DND-41 (cell line): ENCODE data around the gene SUN2.
A peak's percentile ranks its signal among the peaks of the same experiment; 100 is the strongest.

Source experiments
- ATAC-seq: fragments of 200-7000 bp; cut with Tn5 transposase; 3 replicates; pipeline ENCODE4 v1.9.1; 2021; ENCODE audit warnings: low read depth; ENCODE audit not compliant: insufficient read depth
- DNase-seq: peaks from one replicate; pipeline ENCODE4 v3.0.0-alpha.2; 2020
- H2AFZ ChIP-seq: 2 replicates; pipeline ENCODE4 v1.6.0; 2012; ENCODE audit warnings: low read depth, low read length
- H3K27ac ChIP-seq: 2 replicates; pipeline ENCODE4 v1.5.1; 2012; ENCODE audit warnings: low read length, inconsistent platforms
- H3K27me3 ChIP-seq: fragments of 200-600 bp; sonication (generic); 2 replicates; pipeline ENCODE4 v1.6.0; 2012; ENCODE audit warnings: low read length, mild to moderate bottlenecking, inconsistent platforms; ENCODE audit not compliant: insufficient read depth, poor library complexity
- H3K36me3 ChIP-seq: 2 replicates; pipeline ENCODE4 v1.5.1; 2012; ENCODE audit warnings: low read length, inconsistent platforms; ENCODE audit not compliant: insufficient read depth
- H3K4me1 ChIP-seq: 2 replicates; pipeline ENCODE4 v1.5.1; 2012; ENCODE audit warnings: mild to moderate bottlenecking, low read length; ENCODE audit not compliant: insufficient read depth
- H3K4me2 ChIP-seq: 2 replicates; pipeline ENCODE4 v1.6.0; 2012; ENCODE audit warnings: mild to moderate bottlenecking, moderate library complexity, low read length, inconsistent platforms; ENCODE audit not compliant: insufficient read depth
- H3K4me3 ChIP-seq, 2 experiments: fragments of 200-600 bp in 1 of 2; shearing (Covaris generic) in 1 of 2; 2 replicates each; pipeline ENCODE4 v1.5.1; 2012 to 2016; ENCODE audit warnings: inconsistent platforms in 2 of 2, low read length in 2 of 2, mild to moderate bottlenecking in 2 of 2, low read depth in 1 of 2, moderate library complexity in 1 of 2
- H3K79me2 ChIP-seq: 2 replicates; pipeline ENCODE4 v1.6.0; 2012; ENCODE audit warnings: low read length, inconsistent platforms; ENCODE audit not compliant: insufficient read depth
- H3K9ac ChIP-seq: 2 replicates; pipeline ENCODE4 v1.6.0; 2012; ENCODE audit warnings: low read depth, mild to moderate bottlenecking, inconsistent platforms, low read length, moderate library complexity
- H3K9me3 ChIP-seq: 2 replicates; pipeline ENCODE4 v1.5.1; 2012; ENCODE audit warnings: low read length, moderate library complexity, mild to moderate bottlenecking, inconsistent platforms; ENCODE audit not compliant: insufficient read depth, severe bottlenecking
- H4K20me1 ChIP-seq: 2 replicates; pipeline ENCODE4 v1.6.0; 2012; ENCODE audit warnings: low read length; ENCODE audit not compliant: insufficient read depth
- EZH2 ChIP-seq: IDR thresholded peaks from 3 replicates; pipeline ENCODE4 v1.6.1; 2012; ENCODE audit warnings: borderline replicate concordance, low read depth, mild to moderate bottlenecking, moderate library complexity, low read length, inconsistent platforms; ENCODE audit not compliant: severe bottlenecking
- TF ChIP-seq, protein P1 (sequence below): IDR thresholded peaks from 2 replicates; pipeline ENCODE4 v1.5.1; 2012; ENCODE audit warnings: borderline replicate concordance, low read length, moderate library complexity, mild to moderate bottlenecking; ENCODE audit not compliant: poor library complexity, severe bottlenecking; ENCODE audit errors: extremely low read depth

Gene SUN2

DNA sequence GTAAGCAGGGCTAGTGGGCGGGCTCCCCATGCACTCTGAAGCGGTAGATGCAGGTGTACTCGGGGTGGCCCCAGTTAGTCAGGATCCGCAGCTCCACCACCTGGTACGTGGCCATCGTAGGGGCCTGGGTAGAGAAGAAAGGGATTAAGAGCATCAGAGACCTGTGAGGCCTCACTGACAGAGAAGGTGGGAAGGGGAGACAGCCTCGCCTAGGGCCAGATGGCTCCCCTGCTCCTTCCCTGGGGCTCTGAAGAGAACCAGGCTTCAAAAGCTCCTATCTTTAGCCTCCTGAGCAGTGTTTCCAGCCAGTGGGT is 19.6 kb downstream of the SUN2 start:
- Histone ChIP-seq H3K27ac (no peak overlapping the region), H3K4me2 (no peak overlapping the region), H3K9me3 (no peaks in the 10 kb centered on the region), H3K9ac (no peak overlapping the region), H3K4me1 (no peaks in the 10 kb centered on the region), H3K4me3 (no peak overlapping the region), H3K79me2 (no peaks in the 10 kb centered on the region), H2AFZ (no peak overlapping the region), H3K36me3 (peaks cover 98% of the 10 kb centered on the region), H4K20me1 (peaks cover 55% of the 10 kb centered on the region), H3K27me3 (no peaks in the 10 kb centered on the region)
- TF ChIP-seq, protein P1, sequence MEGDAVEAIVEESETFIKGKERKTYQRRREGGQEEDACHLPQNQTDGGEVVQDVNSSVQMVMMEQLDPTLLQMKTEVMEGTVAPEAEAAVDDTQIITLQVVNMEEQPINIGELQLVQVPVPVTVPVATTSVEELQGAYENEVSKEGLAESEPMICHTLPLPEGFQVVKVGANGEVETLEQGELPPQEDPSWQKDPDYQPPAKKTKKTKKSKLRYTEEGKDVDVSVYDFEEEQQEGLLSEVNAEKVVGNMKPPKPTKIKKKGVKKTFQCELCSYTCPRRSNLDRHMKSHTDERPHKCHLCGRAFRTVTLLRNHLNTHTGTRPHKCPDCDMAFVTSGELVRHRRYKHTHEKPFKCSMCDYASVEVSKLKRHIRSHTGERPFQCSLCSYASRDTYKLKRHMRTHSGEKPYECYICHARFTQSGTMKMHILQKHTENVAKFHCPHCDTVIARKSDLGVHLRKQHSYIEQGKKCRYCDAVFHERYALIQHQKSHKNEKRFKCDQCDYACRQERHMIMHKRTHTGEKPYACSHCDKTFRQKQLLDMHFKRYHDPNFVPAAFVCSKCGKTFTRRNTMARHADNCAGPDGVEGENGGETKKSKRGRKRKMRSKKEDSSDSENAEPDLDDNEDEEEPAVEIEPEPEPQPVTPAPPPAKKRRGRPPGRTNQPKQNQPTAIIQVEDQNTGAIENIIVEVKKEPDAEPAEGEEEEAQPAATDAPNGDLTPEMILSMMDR: no peak
- TF ChIP-seq EZH2: no peak
- no peak for DNase-seq
- no peak for ATAC-seq

DNA sequence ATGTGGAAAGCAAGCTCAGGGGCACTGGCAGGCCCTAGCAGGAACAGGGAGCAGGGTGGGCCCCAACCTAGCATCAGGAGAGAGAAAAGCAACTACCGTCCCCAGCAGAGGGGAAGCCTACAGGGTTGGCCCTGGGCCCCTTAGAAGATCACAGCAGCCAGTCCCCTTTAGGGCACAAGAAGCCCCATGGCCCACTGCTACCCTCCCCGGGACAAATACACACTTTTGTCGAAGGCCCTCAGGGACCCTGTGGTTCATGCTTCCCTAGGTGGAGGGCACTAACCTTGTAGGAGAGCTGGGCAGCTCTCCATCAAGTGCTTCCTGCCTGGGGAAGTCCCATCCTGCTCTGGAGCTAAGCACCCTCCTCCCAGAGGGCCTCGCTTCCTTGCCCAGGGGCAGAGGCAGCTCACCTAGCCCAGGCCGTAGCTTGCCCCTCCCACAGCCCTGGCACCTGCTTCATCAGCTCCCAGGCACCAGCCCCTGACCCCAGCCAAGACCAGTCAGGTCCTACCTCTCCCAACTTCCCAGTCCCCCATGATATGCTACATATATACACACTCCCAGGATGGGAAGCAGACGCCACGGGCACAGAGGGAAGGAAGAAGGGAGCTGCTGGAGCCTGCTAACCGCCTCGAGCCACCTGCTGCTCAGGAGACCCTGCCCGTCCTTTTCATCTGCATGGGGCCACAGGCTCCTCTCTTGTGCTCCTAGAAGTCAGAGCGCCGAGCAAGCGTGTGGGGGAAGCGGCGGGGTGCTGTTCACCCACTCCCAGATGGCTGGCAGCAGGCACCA is 20.1 kb downstream of the SUN2 start:
- H3K79me2 ChIP-seq: no peaks in the 10 kb centered on the region
- no peak overlapping the region for H2AFZ ChIP-seq
- no peaks in the 10 kb centered on the region for H3K9me3 ChIP-seq
- H3K27me3 ChIP-seq: no peaks in the 10 kb centered on the region
- TF ChIP-seq, protein P1: no peak
- no peak for TF ChIP-seq EZH2
- H4K20me1 ChIP-seq: peaks cover 55% of the 10 kb centered on the region
- H3K9ac ChIP-seq: no peak overlapping the region
- ATAC-seq: 0 out of 3 replicates have a peak, but pooled peaks have one; percentile 2
- no peaks in the 10 kb centered on the region for H3K4me1 ChIP-seq
- no peak overlapping the region for H3K4me3 ChIP-seq
- no peak for DNase-seq
- no peak overlapping the region for H3K4me2 ChIP-seq
- no peak overlapping the region for H3K27ac ChIP-seq
- H3K36me3 ChIP-seq: peaks cover 98% of the 10 kb centered on the region

DNA sequence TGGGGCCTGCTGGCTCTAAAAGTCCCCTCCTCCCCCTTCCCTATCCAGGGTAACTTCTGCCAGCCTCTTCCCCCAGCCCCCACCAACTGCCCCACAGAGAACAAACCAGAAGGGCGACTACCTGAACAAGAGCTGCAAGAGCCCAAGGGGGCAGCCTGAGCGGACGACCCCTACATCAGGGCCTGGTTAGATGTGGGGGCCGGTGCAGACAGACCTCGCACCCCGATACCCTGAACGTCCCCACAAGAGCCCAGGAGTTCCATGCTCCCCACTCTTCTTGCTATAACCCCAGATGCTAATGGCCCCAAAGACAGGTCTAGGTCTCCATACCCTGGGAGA is 20.7 kb downstream of the SUN2 start:
- H3K9me3 ChIP-seq: no peaks in the 10 kb centered on the region
- ATAC-seq (no peak), DNase-seq (no peak)
- no peak overlapping the region for H3K27ac ChIP-seq
- peaks cover 54% of the 10 kb centered on the region for H4K20me1 ChIP-seq
- no peaks in the 10 kb centered on the region for H3K4me1 ChIP-seq
- H3K79me2 ChIP-seq: no peaks in the 10 kb centered on the region
- H2AFZ ChIP-seq: no peak overlapping the region
- H3K4me2 ChIP-seq: no peak overlapping the region
- peaks cover 98% of the 10 kb centered on the region for H3K36me3 ChIP-seq
- no peaks in the 10 kb centered on the region for H3K27me3 ChIP-seq
- H3K9ac ChIP-seq: no peak overlapping the region
- TF ChIP-seq, protein P1: no peak
- TF ChIP-seq EZH2: no peak
- no peak overlapping the region for H3K4me3 ChIP-seq
